OCI-LY1 (cell line): ENCODE results near the gene LRP6.

Source experiments
- H2AFZ ChIP-seq: fragments of 200-600 bp; sonication (generic), shearing (Covaris generic); 2 replicates; pipeline ENCODE4 v1.6.0; 2014; ENCODE audit warnings: antibody characterized with exemption, mild to moderate bottlenecking, low read length
- H3F3A ChIP-seq: fragments of 200-600 bp; sonication (generic), shearing (Covaris generic); 2 replicates; pipeline ENCODE4 v1.6.0; 2014; ENCODE audit warnings: mild to moderate bottlenecking, antibody characterized with exemption, low read length, moderate library complexity; ENCODE audit not compliant: insufficient read depth
- H3K27ac ChIP-seq: fragments of 200-600 bp; sonication (generic); 2 replicates; pipeline ENCODE4 v1.5.1; 2014; ENCODE audit warnings: low read length, mixed run types, mild to moderate bottlenecking, low read depth; ENCODE audit not compliant: poor library complexity, severe bottlenecking
- H3K27me3 ChIP-seq: fragments of 200-600 bp; sonication (generic); 2 replicates; pipeline ENCODE4 v1.6.0; 2014; ENCODE audit warnings: antibody characterized with exemption, mild to moderate bottlenecking, low read length, moderate library complexity; ENCODE audit not compliant: insufficient read depth
- H3K36me3 ChIP-seq: fragments of 200-600 bp; sonication (generic); 2 replicates; pipeline ENCODE4 v1.6.1; 2014; ENCODE audit warnings: mild to moderate bottlenecking, antibody characterized with exemption, low read length, moderate library complexity, mixed read lengths; ENCODE audit not compliant: insufficient read depth
- H3K4me1 ChIP-seq: fragments of 200-600 bp; sonication (generic); 2 replicates; pipeline ENCODE4 v1.5.1; 2014; ENCODE audit warnings: mild to moderate bottlenecking, low read length, moderate library complexity; ENCODE audit not compliant: insufficient read depth, severe bottlenecking
- H3K4me2 ChIP-seq: fragments of 200-600 bp; sonication (generic), shearing (Covaris generic); 2 replicates; pipeline ENCODE4 v1.6.1; 2014; ENCODE audit warnings: low read length
- H3K4me3 ChIP-seq: fragments of 200-600 bp; sonication (generic); 2 replicates; pipeline ENCODE4 v1.5.1; 2014; ENCODE audit warnings: low read length, low read depth, mild to moderate bottlenecking, mixed read lengths; ENCODE audit not compliant: poor library complexity, severe bottlenecking
- H3K79me2 ChIP-seq: fragments of 200-600 bp; shearing (Covaris generic); 2 replicates; pipeline ENCODE4 v1.6.1; 2016; ENCODE audit warnings: mixed run types, low read length, mixed read lengths; ENCODE audit not compliant: insufficient read depth
- H3K9ac ChIP-seq: fragments of 200-600 bp; sonication (generic), shearing (Covaris generic); 2 replicates; pipeline ENCODE4 v1.6.1; 2014; ENCODE audit warnings: mild to moderate bottlenecking, low read length, mixed read lengths
- H3K9me2 ChIP-seq: fragments of 200-600 bp; sonication (generic), shearing (Covaris generic); 2 replicates; pipeline ENCODE4 v1.6.1; 2014; ENCODE audit warnings: low read depth, mild to moderate bottlenecking, low read length, mixed read lengths
- H3K9me3 ChIP-seq: fragments of 200-600 bp; shearing (Covaris generic); 2 replicates; pipeline ENCODE4 v1.6.1; 2014; ENCODE audit warnings: low read length, mixed read lengths
- H4K20me1 ChIP-seq: fragments of 200-600 bp; sonication (generic), shearing (Covaris generic); 2 replicates; pipeline ENCODE4 v1.6.0; 2016; ENCODE audit warnings: mild to moderate bottlenecking, low read length; ENCODE audit not compliant: insufficient read depth
- CTCF ChIP-seq: fragments of 200-600 bp; sonication (generic), shearing (Covaris generic); IDR thresholded peaks from 2 replicates; pipeline ENCODE4 v1.5.1; 2017; ENCODE audit warnings: mild to moderate bottlenecking, antibody characterized with exemption, low read length, moderate library complexity, mixed read lengths
- EZH2 ChIP-seq: fragments of 200-600 bp; sonication (generic), shearing (Covaris generic); IDR thresholded peaks from 2 replicates; pipeline ENCODE4 v1.8.0; 2017; ENCODE audit warnings: borderline replicate concordance, mixed run types, mild to moderate bottlenecking, antibody characterized with exemption, low read length, moderate library complexity, mixed read lengths

LRP6 gene

DNA sequence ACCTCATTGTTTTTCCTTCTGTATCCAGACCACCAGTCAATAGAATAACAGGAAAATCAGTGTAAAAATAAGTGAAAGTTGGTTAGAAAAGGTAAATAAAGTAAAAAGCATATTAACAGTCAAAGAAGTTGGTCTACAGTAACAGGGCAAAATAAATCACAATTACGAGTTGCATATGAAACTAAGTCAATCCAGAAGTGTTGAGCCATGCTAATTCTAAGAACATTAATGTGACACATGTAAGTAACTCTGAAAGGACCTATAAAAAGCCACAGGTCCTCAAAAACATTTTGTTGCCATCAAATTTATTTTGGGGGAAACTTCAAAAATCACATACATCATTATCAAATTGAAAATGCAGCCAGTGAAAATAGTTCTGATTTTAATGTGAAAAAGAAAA lies 56.4 kb downstream of the LRP6 start:
- Histone ChIP-seq H3K27me3 (no peaks in the 10 kb centered on the region), H3K4me2 (no peak overlapping the region), H3K79me2 (no peaks in the 10 kb centered on the region), H3K27ac (no peak overlapping the region), H3K9ac (no peak overlapping the region), H3K4me1 (no peaks in the 10 kb centered on the region), H3F3A (no peaks in the 10 kb centered on the region), H3K9me2 (no peaks in the 10 kb centered on the region), H3K4me3 (no peak overlapping the region), H3K9me3 (no peaks in the 10 kb centered on the region), H3K36me3 (no peaks in the 10 kb centered on the region), H4K20me1 (no peaks in the 10 kb centered on the region), H2AFZ (no peak overlapping the region)
- no peak for TF ChIP-seq CTCF
- TF ChIP-seq EZH2: no peak

DNA sequence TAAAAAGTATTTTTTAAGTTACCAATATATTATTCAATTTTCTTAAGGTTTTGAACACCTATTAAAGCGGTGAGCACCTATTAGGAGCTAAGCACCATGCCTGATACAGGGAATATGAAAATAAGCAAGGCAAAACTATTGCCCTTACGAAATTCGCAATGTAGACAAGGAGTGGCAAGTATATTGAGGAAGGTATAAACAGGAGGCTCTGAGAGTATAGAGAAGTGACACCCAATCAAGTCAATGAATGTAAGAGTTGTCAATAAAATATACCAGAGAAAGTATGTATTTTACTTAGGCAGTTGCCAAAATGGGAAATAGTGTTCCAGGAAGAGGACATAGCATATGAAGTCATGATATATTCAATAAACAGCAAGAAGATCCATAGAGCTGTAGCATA lies 57.2 kb downstream of the LRP6 start:
- H3K36me3 ChIP-seq: no peaks in the 10 kb centered on the region
- H3K4me3 ChIP-seq: no peak overlapping the region
- no peaks in the 10 kb centered on the region for H3K27me3 ChIP-seq
- no peaks in the 10 kb centered on the region for H3K9me3 ChIP-seq
- H2AFZ ChIP-seq: no peak overlapping the region
- H3F3A ChIP-seq: no peaks in the 10 kb centered on the region
- H4K20me1 ChIP-seq: no peaks in the 10 kb centered on the region
- H3K4me2 ChIP-seq: no peak overlapping the region
- no peaks in the 10 kb centered on the region for H3K79me2 ChIP-seq
- no peaks in the 10 kb centered on the region for H3K4me1 ChIP-seq
- no peak overlapping the region for H3K9ac ChIP-seq
- no peak for TF ChIP-seq EZH2
- TF ChIP-seq CTCF: no peak
- no peak overlapping the region for H3K27ac ChIP-seq
- no peaks in the 10 kb centered on the region for H3K9me2 ChIP-seq

- Histone ChIP-seq H3K36me3 (no peaks in the 10 kb centered on the region), H3K4me2 (no peak overlapping the region), H3K9me3 (no peaks in the 10 kb centered on the region), H4K20me1 (no peaks in the 10 kb centered on the region), H2AFZ (no peak overlapping the region), H3K4me1 (no peaks in the 10 kb centered on the region), H3K9me2 (no peaks in the 10 kb centered on the region), H3K79me2 (no peaks in the 10 kb centered on the region), H3F3A (no peaks in the 10 kb centered on the region), H3K27ac (no peak overlapping the region), H3K4me3 (no peak overlapping the region), H3K9ac (no peak overlapping the region), H3K27me3 (no peaks in the 10 kb centered on the region)
- no peak for TF ChIP-seq CTCF
- TF ChIP-seq EZH2: no peak
Measured at GRCh38 chr12:12209043-12209442, 57.8 kb downstream of the LRP6 start.
